ENCODE results near the gene SYNE2.

SYNE2 gene

DNA sequence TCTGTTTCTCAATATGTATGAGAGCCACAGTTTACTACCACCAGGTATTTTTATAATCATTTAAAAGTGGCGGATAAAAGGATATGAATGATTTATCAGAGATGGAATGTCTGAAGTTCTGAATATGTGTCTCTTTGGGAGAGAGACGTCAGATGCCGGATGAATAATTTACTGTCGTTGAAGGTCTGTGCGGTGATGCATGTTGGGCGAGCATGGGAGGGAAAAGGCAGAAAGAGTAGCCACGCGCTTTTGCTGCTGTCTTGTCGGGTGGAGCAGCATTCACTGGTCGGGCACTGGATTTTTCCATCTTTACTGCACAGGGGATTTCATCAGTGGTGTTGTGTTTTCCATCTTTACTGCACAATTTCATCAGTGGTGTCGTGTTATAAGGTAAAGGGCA is 65.6 kb downstream of the SYNE2 start:
- no peak for DNase-seq

GRCh38 chr14:63922696-63923421 is 70.1 kb downstream of the SYNE2 start:
- DNase-seq: no peak

GRCh38 chr14:63923422-63923752 is 70.6 kb downstream of the SYNE2 start:
- DNase-seq: no peak

GRCh38 chr14:63924375-63924774 is 71.6 kb downstream of the SYNE2 start:
- DNase-seq: no peak

DNA sequence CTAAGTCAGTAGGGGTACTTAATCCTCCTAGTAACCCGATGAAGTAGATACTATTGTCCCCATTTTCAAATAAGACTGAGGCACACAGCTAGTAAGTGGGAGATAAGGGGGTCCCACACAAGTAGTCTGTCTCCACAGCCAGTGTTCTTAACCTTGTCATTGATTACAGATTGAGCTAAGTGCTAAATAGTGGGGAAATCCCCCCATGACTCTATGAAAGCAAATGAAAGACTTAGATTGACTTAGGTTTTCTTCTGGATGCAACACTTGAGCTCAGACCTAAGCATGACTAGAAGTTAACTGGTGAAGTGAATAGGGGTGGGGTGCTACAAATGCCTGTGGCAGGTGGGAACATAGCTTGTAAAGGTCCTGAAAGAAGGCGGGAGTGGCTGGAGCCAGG is 73.8 kb downstream of the SYNE2 start:
- DNase-seq: no peak

DNA sequence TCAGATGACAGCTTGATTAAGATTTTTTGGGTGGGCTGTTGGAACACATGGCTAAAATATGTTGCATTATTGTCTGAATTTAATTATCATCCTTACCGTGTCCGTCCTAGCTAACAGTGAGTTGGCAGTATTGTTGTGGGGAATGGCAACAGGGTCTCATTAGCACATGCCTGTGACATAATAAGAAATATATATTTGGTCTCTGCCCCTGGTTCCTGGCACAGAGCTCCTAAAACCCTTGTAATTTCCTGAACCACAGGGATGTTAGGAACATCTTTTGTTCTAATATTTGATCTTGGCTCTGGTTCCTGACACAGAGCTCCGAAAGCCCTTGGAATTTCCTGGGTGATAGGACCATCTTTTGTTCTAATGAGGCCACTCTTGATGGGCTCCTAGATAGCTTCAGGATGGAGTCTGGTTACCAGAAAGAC is 76.0 kb downstream of the SYNE2 start:
- DNase-seq: no peak

DNA sequence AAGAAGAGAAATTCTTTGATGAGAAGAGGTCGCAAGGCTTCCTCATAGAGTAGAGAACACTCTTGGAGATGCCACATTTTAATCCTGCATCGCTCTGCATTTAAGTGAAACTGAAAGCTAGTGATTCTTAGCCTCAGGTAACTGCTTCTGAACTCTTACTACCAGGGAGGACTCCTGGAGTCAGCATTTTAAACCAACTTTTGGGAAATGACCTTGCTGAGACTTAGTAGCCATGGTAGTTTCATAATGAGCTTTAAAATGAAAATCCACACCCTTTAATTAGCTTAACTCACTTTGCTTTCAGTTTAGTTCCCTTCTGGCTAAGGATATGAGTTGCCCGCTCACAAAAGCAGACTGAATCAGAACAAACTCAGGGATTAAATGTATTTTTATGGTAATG is 80.3 kb downstream of the SYNE2 start:
- DNase-seq: no peak

DNA sequence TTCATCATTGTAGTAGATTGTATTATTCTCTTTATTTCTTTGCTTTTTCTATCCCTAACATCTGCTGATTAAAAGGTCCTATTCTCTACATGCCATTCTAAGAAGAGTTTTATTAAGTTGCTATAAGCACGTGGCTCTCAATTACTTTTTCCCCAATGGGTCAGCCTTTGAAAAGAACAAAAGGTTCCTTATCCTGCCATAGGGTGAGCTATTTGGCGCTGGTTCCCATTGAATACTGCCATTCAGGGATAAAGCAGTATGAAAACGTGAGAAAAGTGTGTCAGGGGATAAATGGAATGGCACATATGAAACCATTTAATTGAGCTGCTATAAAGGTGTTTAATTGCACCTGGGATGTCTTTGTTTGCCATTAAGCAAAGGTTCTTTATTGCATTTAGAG is 80.9 kb downstream of the SYNE2 start:
- no peak for DNase-seq

- no peak for DNase-seq
Observed at GRCh38 chr14:63938198-63939005, 85.6 kb downstream of the SYNE2 start.

- DNase-seq: no peak
Observed at GRCh38 chr14:63939006-63939270, 86.1 kb downstream of the SYNE2 start.

DNA sequence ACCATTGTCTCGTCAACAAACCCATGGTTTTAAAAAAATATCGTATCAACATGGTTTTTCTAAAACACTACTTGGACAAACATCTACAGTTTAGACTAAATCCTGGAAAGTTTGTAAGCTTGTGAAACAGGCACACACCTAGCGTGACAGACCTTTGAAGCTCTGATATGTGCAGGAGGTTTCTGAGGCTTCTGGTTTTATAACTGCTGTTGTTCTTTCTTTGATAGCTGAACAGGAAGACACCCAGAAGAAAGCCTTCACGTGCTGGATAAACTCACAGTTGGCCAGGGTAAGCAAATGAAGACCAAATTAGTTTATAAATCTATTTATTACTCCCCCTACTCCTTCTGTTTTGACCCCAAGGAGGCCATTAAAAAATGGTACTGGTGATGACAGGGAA is 87.6 kb downstream of the SYNE2 start:
- DNase-seq: no peak

DNA sequence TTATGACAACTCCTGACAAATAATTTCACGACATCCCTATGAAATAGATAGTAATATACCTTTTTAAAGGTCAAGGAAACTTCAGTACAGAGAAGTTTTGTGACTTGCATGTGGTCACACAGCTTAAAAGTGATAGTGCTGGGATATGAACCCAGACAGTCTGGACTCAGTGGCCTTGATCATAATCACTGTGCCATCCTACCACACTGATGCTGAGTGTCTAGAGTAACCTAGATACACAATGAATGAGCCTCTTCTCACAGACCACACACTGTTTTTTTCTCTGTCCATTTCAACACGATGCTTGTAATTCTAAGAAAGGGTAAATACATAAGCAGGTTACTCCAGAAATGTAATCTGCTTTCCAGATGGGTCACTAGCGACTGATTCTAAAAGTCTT is 88.2 kb downstream of the SYNE2 start:
- DNase-seq: no peak

DNA sequence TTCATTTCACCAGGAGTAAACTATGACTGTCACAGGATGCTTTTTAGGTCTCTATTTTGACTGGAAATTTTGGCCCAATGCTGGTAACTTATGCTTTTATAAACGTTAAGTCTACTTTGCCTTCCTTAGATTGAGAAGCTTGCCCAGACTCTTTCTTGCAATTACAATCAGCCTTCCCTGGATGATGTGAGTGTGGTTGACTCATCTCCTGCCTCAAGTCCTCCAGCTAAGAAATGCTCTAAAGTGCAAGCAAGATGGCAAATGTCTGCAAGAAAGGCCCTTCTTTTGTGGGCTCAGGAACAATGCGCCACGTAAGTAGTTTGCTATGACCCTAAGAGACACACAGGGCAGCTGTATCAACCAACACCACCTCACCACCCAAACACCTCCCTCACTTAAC is 96.9 kb downstream of the SYNE2 start:
- DNase-seq: no peak

DNA sequence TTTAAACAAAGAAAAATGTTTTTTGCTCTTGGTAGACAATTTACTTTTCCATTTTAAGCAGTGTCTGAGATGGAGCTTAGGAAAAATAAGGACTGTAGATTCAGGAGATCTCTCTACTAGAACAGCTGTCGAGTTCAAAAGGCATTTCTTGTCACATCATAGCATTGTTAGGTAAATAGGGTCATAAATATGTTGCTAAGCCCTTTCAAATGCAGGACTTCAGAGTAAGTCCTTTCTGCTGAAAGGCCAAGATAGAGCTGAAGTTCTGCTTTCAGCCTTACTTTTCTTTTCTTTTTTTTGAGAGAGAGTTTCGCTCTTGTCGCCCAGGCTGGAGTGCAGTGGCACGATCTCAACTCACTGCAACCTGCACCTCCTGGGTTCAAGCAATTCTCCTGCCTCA is 98.2 kb downstream of the SYNE2 start:
- DNase-seq: no peak

- no peak for DNase-seq
Observed at GRCh38 chr14:63951429-63951828, 98.6 kb downstream of the SYNE2 start.

DNA sequence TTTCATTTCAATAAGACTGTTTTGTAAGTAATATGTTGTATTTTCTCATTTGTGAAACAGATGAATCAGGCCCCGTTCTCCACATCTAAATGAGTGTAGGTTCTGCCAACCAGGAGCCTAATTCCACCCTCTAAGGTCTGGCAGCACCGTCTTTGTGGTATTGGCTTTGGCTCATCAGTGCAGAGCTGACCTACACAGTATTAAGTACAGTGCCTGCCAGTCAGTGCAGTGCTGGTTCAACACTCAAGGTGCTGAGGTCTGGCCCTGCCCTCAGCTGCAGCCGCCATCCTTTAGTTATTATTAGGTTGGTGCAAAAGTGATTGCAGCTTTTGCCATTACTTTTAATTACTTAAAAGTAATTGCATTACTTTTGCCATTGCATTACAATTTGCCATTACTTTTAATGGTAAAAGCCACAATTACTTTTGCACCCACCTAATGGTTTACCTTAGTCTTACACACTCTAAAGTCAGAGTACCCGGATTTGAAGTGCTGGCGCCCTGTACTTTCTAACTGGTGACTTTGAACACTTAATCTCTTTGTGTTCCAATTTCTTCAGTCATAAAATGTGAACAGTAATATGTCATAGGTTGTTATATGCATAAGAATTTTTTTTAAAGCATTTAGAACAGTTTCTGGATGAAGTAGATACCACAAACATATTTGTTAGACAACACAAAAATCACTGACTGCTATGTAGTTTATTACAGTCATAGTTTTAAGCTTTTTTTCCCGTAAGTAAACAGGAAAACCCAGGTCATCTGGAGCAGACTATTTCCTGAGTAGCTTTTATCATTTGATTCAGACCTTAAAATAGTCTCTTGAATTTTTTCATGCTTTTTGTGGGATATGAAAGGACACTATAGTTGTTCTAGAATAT is 99.5 kb downstream of the SYNE2 start:
- no peak for DNase-seq

- no peak for DNase-seq
Observed at GRCh38 chr14:63952933-63953437, 100.2 kb downstream of the SYNE2 start.

DNA sequence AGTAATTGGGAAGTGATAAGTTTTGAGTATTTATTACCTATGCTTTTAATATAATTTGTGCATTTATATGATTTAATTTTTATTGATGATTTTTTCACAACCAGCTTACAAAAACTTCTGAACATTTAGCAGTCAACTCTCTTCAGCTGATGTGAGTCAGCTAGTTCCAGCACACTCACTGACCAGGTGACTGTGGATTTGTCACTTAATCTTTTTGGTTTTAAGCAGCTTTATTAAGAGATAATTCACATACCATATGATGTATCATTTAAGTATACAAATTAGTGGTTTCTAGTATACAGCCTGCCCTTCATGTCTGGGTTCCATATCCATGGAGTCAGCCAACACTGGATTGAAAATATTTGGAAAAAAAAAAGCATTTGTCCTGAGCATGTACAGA is 103.5 kb downstream of the SYNE2 start:
- no peak for DNase-seq

DNA sequence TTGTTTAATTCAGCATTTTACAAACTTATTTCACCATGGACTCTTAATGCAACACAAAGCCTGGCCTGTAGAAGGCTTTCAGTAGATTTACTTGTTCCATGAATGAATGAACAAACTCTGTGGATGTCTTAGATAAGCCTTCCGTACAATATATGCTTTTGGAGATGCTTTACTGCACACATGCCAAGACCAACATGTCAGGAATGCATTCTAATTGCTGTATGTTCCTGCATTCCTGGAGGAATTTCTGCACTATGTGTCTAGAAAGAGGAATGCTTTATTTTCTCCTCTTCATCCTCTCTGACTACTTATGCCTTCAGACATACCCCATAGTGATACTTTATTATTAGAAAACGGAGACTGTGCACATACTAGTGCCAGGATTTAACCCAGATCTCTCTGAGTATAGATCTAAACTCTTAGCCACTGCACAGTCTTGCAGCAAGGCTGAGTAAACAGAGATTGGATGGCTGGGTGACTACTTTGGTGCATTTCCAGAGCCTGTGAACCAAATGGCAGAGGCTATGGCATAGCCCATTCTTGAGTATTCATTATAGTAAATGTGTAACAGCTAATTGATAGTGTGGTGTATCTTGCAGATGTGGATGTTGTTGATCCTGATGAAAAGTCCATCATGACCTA is 108.2 kb downstream of the SYNE2 start:
- no peak for DNase-seq

GRCh38 chr14:63962906-63963305 is 110.1 kb downstream of the SYNE2 start:
- no peak for DNase-seq

DNA sequence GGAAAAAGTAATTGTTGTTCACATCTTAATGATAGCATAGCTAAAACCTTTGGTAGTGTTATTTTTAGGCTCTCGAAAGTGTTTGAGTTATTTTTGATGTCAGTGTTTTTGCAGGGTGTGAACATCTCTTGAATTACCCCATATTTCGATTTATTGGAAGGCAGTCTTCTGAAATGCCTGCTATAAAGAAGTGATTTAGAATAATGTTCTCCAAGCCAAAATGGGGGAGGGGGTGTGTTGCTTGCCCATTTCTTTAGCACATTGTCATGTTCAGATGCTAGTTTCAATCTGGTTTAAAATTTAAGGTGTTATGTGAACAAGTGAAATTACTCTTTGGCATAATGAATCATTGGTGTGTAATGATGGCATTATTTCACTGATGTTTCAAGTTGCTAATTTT is 110.6 kb downstream of the SYNE2 start:
- DNase-seq: no peak

DNA sequence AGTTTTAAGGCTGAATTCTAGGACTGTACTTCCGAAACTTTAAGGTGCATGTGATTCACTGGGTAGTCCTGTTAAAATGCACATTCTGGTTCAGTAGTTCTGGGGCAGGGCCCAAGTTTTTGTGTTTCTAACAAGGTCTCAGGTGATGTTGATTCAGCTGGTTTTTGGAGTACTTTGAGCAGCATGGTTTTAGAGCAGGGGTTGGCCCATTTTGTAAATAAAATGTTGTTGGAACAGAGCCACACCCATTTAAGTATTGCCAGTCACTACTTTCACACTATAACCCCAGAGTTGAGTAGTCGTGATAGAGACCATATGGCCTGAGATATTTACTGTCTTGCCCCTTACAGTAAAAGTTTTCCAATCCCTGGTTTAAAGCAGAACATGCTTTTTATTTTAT is 111.3 kb downstream of the SYNE2 start:
- no peak for DNase-seq

DNA sequence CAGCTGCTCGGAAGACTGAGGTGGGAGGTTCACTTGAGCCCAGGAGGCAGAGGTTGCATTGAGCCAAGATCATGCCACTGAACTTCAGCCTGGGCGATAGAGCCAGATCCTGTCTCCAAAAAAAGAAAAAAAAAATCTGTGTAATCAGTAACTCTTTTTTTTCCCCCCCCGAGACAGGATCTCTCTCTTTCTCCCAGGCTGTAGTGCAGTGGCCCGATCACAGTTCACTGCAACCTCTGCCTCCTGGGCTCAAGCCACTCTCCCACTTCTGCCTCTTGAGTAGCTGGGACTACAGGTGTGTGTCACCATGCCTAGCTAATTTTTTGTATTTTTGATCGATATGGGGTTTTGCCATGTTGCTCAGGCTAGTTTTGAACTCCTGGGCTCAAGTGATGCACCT is 113.6 kb downstream of the SYNE2 start:
- no peak for DNase-seq

All from cortex of kidney (tissue), 1 donor.